Endothelial cell (in vitro differentiated cells): ENCODE data around the gene SIAH2. TPM values are rescaled to one million over a fixed set of nuclear protein-coding genes. Genes with fewer than 3 reads are reported as not detected.

Experiments
- DNase-seq: peaks from one replicate; pipeline ENCODE4 v3.0.0; 2021; ENCODE audit warnings: low spot score
- H3K27ac Mint-ChIP-seq: one replicate; pipeline ENCODE4 v1.8.0; 2021; ENCODE audit warnings: mixed read lengths, inconsistent platforms; ENCODE audit not compliant: unreplicated experiment
- H3K27me3 Mint-ChIP-seq: one replicate; pipeline ENCODE4 v1.8.0; 2021; ENCODE audit warnings: mild to moderate bottlenecking, moderate library complexity, mixed read lengths, inconsistent platforms; ENCODE audit not compliant: unreplicated experiment
- H3K36me3 Mint-ChIP-seq: one replicate; pipeline ENCODE4 v1.8.0; 2021; ENCODE audit warnings: mild to moderate bottlenecking, low read depth, mixed read lengths, inconsistent platforms; ENCODE audit not compliant: unreplicated experiment
- H3K4me1 Mint-ChIP-seq: one replicate; pipeline ENCODE4 v1.8.0; 2021; ENCODE audit warnings: mild to moderate bottlenecking, mixed read lengths, inconsistent platforms; ENCODE audit not compliant: unreplicated experiment
- H3K4me3 Mint-ChIP-seq: one replicate; pipeline ENCODE4 v1.8.0; 2021; ENCODE audit warnings: mild to moderate bottlenecking, mixed read lengths, inconsistent platforms; ENCODE audit not compliant: unreplicated experiment
- H3K9me3 Mint-ChIP-seq: one replicate; pipeline ENCODE4 v1.8.0; 2021; ENCODE audit warnings: mixed read lengths, inconsistent platforms; ENCODE audit not compliant: unreplicated experiment
- CTCF ChIP-seq: fragments of 200-600 bp; sonication (generic); IDR thresholded peaks from one replicate; pipeline ENCODE4 v1.5.0; 2021; ENCODE audit warnings: antibody characterized with exemption; ENCODE audit not compliant: unreplicated experiment
- total RNA-seq: library from RNA; stranded (reverse); fragmentation: NEBNext Ultra II Directional; extraction: Animal tissue kit (Norgen Biotek cat#: 25700); gene quantifications from one replicate; pipeline ENCODE4 v1.2.1, GENCODE V29; 2021; ENCODE audit not compliant: unreplicated experiment

The SIAH2 gene
- total RNA-seq, 1 donor from 2014 or later, result 13.2 TPM

- Mint-ChIP-seq H3K4me3 (no peak overlapping the region), H3K36me3 (no peaks in the 10 kb centered on the region), H3K27me3 (peaks cover 8% of the 10 kb centered on the region), H3K4me1 (peaks cover 14% of the 10 kb centered on the region), H3K27ac (no peak overlapping the region), H3K9me3 (no peaks in the 10 kb centered on the region)
- no peak for DNase-seq
- no peak for TF ChIP-seq CTCF
Observed at GRCh38 chr3:150727653-150728502, 35.1 kb downstream of the SIAH2 start.

GRCh38 chr3:150725548-150725947 is 37.4 kb downstream of the SIAH2 start:
- Mint-ChIP-seq H3K27ac (no peak overlapping the region), H3K4me1 (peaks cover 17% of the 10 kb centered on the region), H3K27me3 (peaks cover 8% of the 10 kb centered on the region), H3K9me3 (no peaks in the 10 kb centered on the region), H3K36me3 (no peaks in the 10 kb centered on the region), H3K4me3 (no peak overlapping the region)
- DNase-seq, result no peak
- TF ChIP-seq CTCF, result no peak

GRCh38 chr3:150723946-150724345 is 39.0 kb downstream of the SIAH2 start:
- no peak for TF ChIP-seq CTCF
- peaks cover 8% of the 10 kb centered on the region for H3K27me3 Mint-ChIP-seq
- H3K4me1 Mint-ChIP-seq, result peaks cover 17% of the 10 kb centered on the region
- H3K27ac Mint-ChIP-seq, result no peak overlapping the region
- no peak overlapping the region for H3K4me3 Mint-ChIP-seq
- no peak for DNase-seq
- no peaks in the 10 kb centered on the region for H3K9me3 Mint-ChIP-seq
- H3K36me3 Mint-ChIP-seq, result no peaks in the 10 kb centered on the region

- no peaks in the 10 kb centered on the region for H3K36me3 Mint-ChIP-seq
- H3K27me3 Mint-ChIP-seq, result peaks cover 8% of the 10 kb centered on the region
- no peak overlapping the region for H3K4me3 Mint-ChIP-seq
- TF ChIP-seq CTCF, result no peak
- no peaks in the 10 kb centered on the region for H3K9me3 Mint-ChIP-seq
- no peak for DNase-seq
- peaks cover 17% of the 10 kb centered on the region for H3K4me1 Mint-ChIP-seq
- no peak overlapping the region for H3K27ac Mint-ChIP-seq
Observed at GRCh38 chr3:150722267-150722666, 40.7 kb downstream of the SIAH2 start.
